Mesenchymal stem cell (in vitro differentiated cells and primary cell): ENCODE measurements around the gene ZDHHC12.
A peak's percentile ranks its signal among the peaks of the same experiment; 100 is the strongest.

Source experiments
- DNase-seq: peaks from one replicate; pipeline ENCODE4 v3.0.0-alpha.2; 2013
- H2AFZ ChIP-seq: one replicate; pipeline ENCODE4 v1.6.1; 2013; ENCODE audit warnings: low read depth, mild to moderate bottlenecking, control low read depth, inconsistent platforms, low read length, moderate library complexity
- H2AK5ac ChIP-seq: 2 replicates; pipeline ENCODE4 v1.6.1; 2013; ENCODE audit warnings: low read length, moderate library complexity, mild to moderate bottlenecking, inconsistent platforms; ENCODE audit not compliant: severe bottlenecking
- H2BK120ac ChIP-seq: one replicate; pipeline ENCODE4 v1.6.1; 2013; ENCODE audit warnings: low read depth, mild to moderate bottlenecking, inconsistent platforms, low read length, moderate library complexity
- H2BK12ac ChIP-seq, 2 experiments: one replicate each; pipeline ENCODE4 v1.6.1; 2013; ENCODE audit warnings: inconsistent platforms in 2 of 2, low read length in 2 of 2, mild to moderate bottlenecking in 2 of 2, moderate library complexity in 2 of 2, control low read depth in 1 of 2
- H2BK15ac ChIP-seq: one replicate; pipeline ENCODE4 v1.6.1; 2013; ENCODE audit warnings: mild to moderate bottlenecking, low read depth, inconsistent platforms; ENCODE audit not compliant: poor library complexity, severe bottlenecking
- H2BK5ac ChIP-seq: 2 replicates; pipeline ENCODE4 v1.6.1; 2013; ENCODE audit warnings: low read depth, mild to moderate bottlenecking, low read length, control low read depth, inconsistent platforms; ENCODE audit not compliant: poor library complexity, severe bottlenecking
- H3K14ac ChIP-seq, 2 experiments: one replicate each; pipeline ENCODE4 v1.6.1; 2013; ENCODE audit warnings: inconsistent platforms in 2 of 2, low read length in 2 of 2, control low read depth in 1 of 2, mild to moderate bottlenecking in 1 of 2, moderate library complexity in 1 of 2
- H3K18ac ChIP-seq, 2 experiments: one replicate each; pipeline ENCODE4 v1.6.1; 2013; ENCODE audit warnings: inconsistent platforms in 2 of 2, low read length in 2 of 2, control low read depth in 1 of 2, low read depth in 1 of 2, mild to moderate bottlenecking in 1 of 2
- H3K23ac ChIP-seq, 2 experiments: one replicate each; pipeline ENCODE4 v1.6.1; 2013; ENCODE audit warnings: inconsistent platforms in 2 of 2, low read length in 2 of 2, mild to moderate bottlenecking in 2 of 2, moderate library complexity in 2 of 2, control low read depth in 1 of 2
- H3K27ac ChIP-seq: 2 replicates; pipeline ENCODE4 v1.5.1; 2013; ENCODE audit warnings: mild to moderate bottlenecking, moderate library complexity, low read length, control low read depth, inconsistent platforms; ENCODE audit not compliant: poor library complexity, severe bottlenecking
- H3K27me3 ChIP-seq, 2 experiments: 2 replicates each; pipeline versions ENCODE4 v1.6.1 to v1.7.0; 2013; ENCODE audit warnings: low read length in 2 of 2, mild to moderate bottlenecking in 2 of 2, moderate library complexity in 2 of 2, control low read depth in 1 of 2, inconsistent platforms in 1 of 2; ENCODE audit not compliant: control insufficient read depth in 1 of 2, insufficient read depth in 1 of 2
- H3K36me3 ChIP-seq, 2 experiments: 2 replicates each; pipeline versions ENCODE4 v1.6.1 to v1.7.0; 2013; ENCODE audit warnings: low read length in 2 of 2, control low read depth in 1 of 2, inconsistent platforms in 1 of 2, low read depth in 1 of 2, mild to moderate bottlenecking in 1 of 2; ENCODE audit not compliant: insufficient read depth in 2 of 2, control insufficient read depth in 1 of 2
- H3K4ac ChIP-seq, 2 experiments: one replicate each; pipeline ENCODE4 v1.6.1; 2013; ENCODE audit warnings: inconsistent platforms in 2 of 2, low read length in 2 of 2, mild to moderate bottlenecking in 2 of 2, moderate library complexity in 2 of 2, control low read depth in 1 of 2, low read depth in 1 of 2
- H3K4me1 ChIP-seq: 2 replicates; pipeline ENCODE4 v1.6.1; 2013; ENCODE audit warnings: low read depth, low read length, control low read depth; ENCODE audit not compliant: control insufficient read depth, insufficient read depth
- H3K4me2 ChIP-seq: 2 replicates; pipeline ENCODE4 v1.6.1; 2013; ENCODE audit warnings: low read length, mild to moderate bottlenecking, inconsistent platforms; ENCODE audit not compliant: poor library complexity, severe bottlenecking
- H3K4me3 ChIP-seq, 2 experiments: 2 replicates each; pipeline versions ENCODE4 v1.5.1 to v1.7.0; 2013; ENCODE audit warnings: low read length in 2 of 2, mild to moderate bottlenecking in 2 of 2, control low read depth in 1 of 2, low read depth in 1 of 2; ENCODE audit not compliant: insufficient read depth in 1 of 2
- H3K79me1 ChIP-seq: replicated peaks from 2 replicates; pipeline ENCODE4 v1.6.1; 2013; ENCODE audit warnings: mild to moderate bottlenecking, control low read depth, low read length, inconsistent platforms; ENCODE audit not compliant: poor library complexity, severe bottlenecking
- H3K9ac ChIP-seq: 2 replicates; pipeline ENCODE4 v1.7.0; 2013; ENCODE audit warnings: mild to moderate bottlenecking, low read length, moderate library complexity
- H3K9me3 ChIP-seq: 2 replicates; pipeline ENCODE4 v1.7.0; 2013; ENCODE audit warnings: mild to moderate bottlenecking, low read length; ENCODE audit not compliant: control insufficient read depth
- H4K8ac ChIP-seq: one replicate; pipeline ENCODE4 v1.6.1; 2013; ENCODE audit warnings: inconsistent platforms, mild to moderate bottlenecking, low read length, moderate library complexity
- H4K91ac ChIP-seq: one replicate; pipeline ENCODE4 v1.6.1; 2013; ENCODE audit warnings: mild to moderate bottlenecking, low read length, inconsistent platforms
- WGBS: methylation state at CpG from one replicate; pipeline ENCODE4 v1.1.7; 2013; ENCODE audit warnings: mixed read lengths; 5-methylcytosine and 5-hydroxymethylcytosine counted together

Gene ZDHHC12

GRCh38 chr9:128688501-128689292 lies 35.2 kb downstream of the ZDHHC12 start, which contains the start of gene SET:
SET (plus strand) TSS chr9:128689222; CDS start chr9:128689583, 361 bp downstream.
- DNase-seq = peak; percentile 91
- H2AK5ac ChIP-seq = peak within 1 kb of the TSS; percentile 70
- peak within 1 kb of the TSS; percentile 93 to 96 for H3K4ac ChIP-seq
- peak within 1 kb of the TSS; percentile 3 for H2AFZ ChIP-seq
- peak within 1 kb of the TSS; percentile 91 for H3K9ac ChIP-seq
- H3K9me3 ChIP-seq = no peaks in the 10 kb centered on the region
- peaks cover 4 to 23% of the 10 kb centered on the region in 2 experiments for H3K36me3 ChIP-seq
- peak within 1 kb of the TSS in 1 of 2 experiments; percentile 87 for H3K23ac ChIP-seq
- peak within 1 kb of the TSS; percentile 77 for H3K4me2 ChIP-seq
- no peaks in the 10 kb centered on the region for H3K27me3 ChIP-seq
- peak within 1 kb of the TSS; percentile 74 for H2BK120ac ChIP-seq
- H3K4me3 ChIP-seq = peak within 1 kb of the TSS; percentile 90 to 91
- H2BK12ac ChIP-seq = peak within 1 kb of the TSS; percentile 56 to 70
- peaks cover 8% of the 10 kb centered on the region for H3K79me1 ChIP-seq
- peak within 1 kb of the TSS; percentile 97 to 98 for H3K14ac ChIP-seq
- peak within 1 kb of the TSS; percentile 95 for H2BK15ac ChIP-seq
- peak within 1 kb of the TSS; percentile 98 for H4K8ac ChIP-seq
- H4K91ac ChIP-seq = peak within 1 kb of the TSS; percentile 92
- 10% methylated on average over 34 of the region's 93 CpGs for WGBS
- H2BK5ac ChIP-seq = peak within 1 kb of the TSS; percentile 94
- H3K18ac ChIP-seq = peak within 1 kb of the TSS; percentile 82 to 94
- H3K4me1 ChIP-seq = peaks cover 24% of the 10 kb centered on the region
- H3K27ac ChIP-seq = peak within 1 kb of the TSS; percentile 74

- Histone ChIP-seq H3K4ac (peak overlapping the region in 1 of 2 experiments; percentile 73), H3K14ac (no peak overlapping the region), H2BK12ac (peak overlapping the region in 1 of 2 experiments; percentile 57), H2AFZ (no peak overlapping the region), H3K27ac (no peak overlapping the region), H4K8ac (no peak overlapping the region), H3K18ac (no peak overlapping the region), H2BK5ac (no peak overlapping the region), H3K4me1 (peaks cover 27% of the 10 kb centered on the region), H3K9ac (no peak overlapping the region), H3K4me3 (no peak overlapping the region), H2AK5ac (no peak overlapping the region), H4K91ac (no peak overlapping the region), H3K4me2 (no peak overlapping the region), H3K36me3 (peaks cover 4 to 11% of the 10 kb centered on the region in 2 experiments), H3K23ac (no peak overlapping the region), H3K79me1 (peaks cover 8% of the 10 kb centered on the region), H2BK15ac (no peak overlapping the region), H3K27me3 (no peaks in the 10 kb centered on the region), H2BK120ac (no peak overlapping the region), H3K9me3 (no peaks in the 10 kb centered on the region)
- DNase-seq = no peak
- 100% methylated on average over 1 of the region's 4 CpGs for WGBS
Measured at GRCh38 chr9:128687453-128687852, 36.5 kb downstream of the ZDHHC12 start.

GRCh38 chr9:128685636-128686489 lies 38.1 kb downstream of the ZDHHC12 start:
- H3K23ac ChIP-seq = no peak overlapping the region
- no peak overlapping the region for H3K14ac ChIP-seq
- 92% methylated on average over 9 of the region's 17 CpGs for WGBS
- H2BK120ac ChIP-seq = no peak overlapping the region
- H3K9me3 ChIP-seq = no peaks in the 10 kb centered on the region
- peaks cover 16% of the 10 kb centered on the region for H3K79me1 ChIP-seq
- H3K36me3 ChIP-seq = peaks cover 0 to 3% of the 10 kb centered on the region in 2 experiments
- peak; percentile 79 for DNase-seq
- peak overlapping the region; percentile 36 for H2AFZ ChIP-seq
- H3K9ac ChIP-seq = peak overlapping the region; percentile 35
- H3K4ac ChIP-seq = peak overlapping the region; percentile 13 to 57
- no peak overlapping the region for H2BK5ac ChIP-seq
- H4K8ac ChIP-seq = peak overlapping the region; percentile 74
- H3K27me3 ChIP-seq = no peaks in the 10 kb centered on the region
- no peak overlapping the region for H3K4me3 ChIP-seq
- H3K4me1 ChIP-seq = peaks cover 29% of the 10 kb centered on the region
- peak overlapping the region in 1 of 2 experiments; percentile 52 for H3K18ac ChIP-seq
- H2BK12ac ChIP-seq = peak overlapping the region; percentile 51 to 62
- H2BK15ac ChIP-seq = no peak overlapping the region
- H4K91ac ChIP-seq = peak overlapping the region; percentile 70
- peak overlapping the region; percentile 40 for H3K4me2 ChIP-seq
- H2AK5ac ChIP-seq = peak overlapping the region; percentile 54
- peak overlapping the region; percentile 6 for H3K27ac ChIP-seq
